Activated naive CD4-positive, alpha-beta T cell treated with Interleukin-2 at 50 U/mL for 16 hours (primary cell): ENCODE data around the gene CCDC68.

ENCODE experiments used
- DNase-seq: peaks from one replicate; pipeline ENCODE4 v3.0.0-alpha.2; 2020

The CCDC68 gene

GRCh38 chr18:54960197-54960596, 936 bp upstream of the CCDC68 start:
- DNase-seq: no peak

- no peak for DNase-seq
Measured at GRCh38 chr18:54957996-54958395, 1.3 kb downstream of the CCDC68 start.

- no peak for DNase-seq
Measured at GRCh38 chr18:54957296-54957832, 1.9 kb downstream of the CCDC68 start.

- no peak for DNase-seq
Measured at GRCh38 chr18:54956506-54956905, 2.8 kb downstream of the CCDC68 start.

- no peak for DNase-seq
Measured at GRCh38 chr18:54952026-54952425, 7.2 kb downstream of the CCDC68 start.

- peak; percentile 4 for DNase-seq
Measured at GRCh38 chr18:54950221-54950620, 9.0 kb downstream of the CCDC68 start.

GRCh38 chr18:54949588-54949987, 9.7 kb downstream of the CCDC68 start:
- no peak for DNase-seq

GRCh38 chr18:54948350-54948837, 10.9 kb downstream of the CCDC68 start:
- no peak for DNase-seq

GRCh38 chr18:54947091-54947490, 12.2 kb downstream of the CCDC68 start:
- no peak for DNase-seq

- DNase-seq: peak; percentile 4
Measured at GRCh38 chr18:54946149-54946581, 13.1 kb downstream of the CCDC68 start.

GRCh38 chr18:54945576-54946125, 13.6 kb downstream of the CCDC68 start:
- DNase-seq: no peak

GRCh38 chr18:54942569-54942968, 16.7 kb downstream of the CCDC68 start:
- DNase-seq: no peak

GRCh38 chr18:54942144-54942543, 17.1 kb downstream of the CCDC68 start:
- no peak for DNase-seq

- no peak for DNase-seq
Measured at GRCh38 chr18:54939361-54939917, 19.8 kb downstream of the CCDC68 start.

GRCh38 chr18:54938506-54938905, 20.8 kb downstream of the CCDC68 start:
- DNase-seq: no peak

- no peak for DNase-seq
Measured at GRCh38 chr18:54932472-54932871, 26.8 kb downstream of the CCDC68 start.

GRCh38 chr18:54931152-54931551, 28.1 kb downstream of the CCDC68 start:
- no peak for DNase-seq

- no peak for DNase-seq
Measured at GRCh38 chr18:54928236-54928635, 31.0 kb downstream of the CCDC68 start.

GRCh38 chr18:54926593-54927325, 32.5 kb downstream of the CCDC68 start:
- DNase-seq: no peak

- no peak for DNase-seq
Measured at GRCh38 chr18:54924948-54925347, 34.3 kb downstream of the CCDC68 start.

GRCh38 chr18:54923339-54923956, 35.8 kb downstream of the CCDC68 start:
- DNase-seq: no peak

- no peak for DNase-seq
Measured at GRCh38 chr18:54919412-54919811, 39.8 kb downstream of the CCDC68 start.

- no peak for DNase-seq
Measured at GRCh38 chr18:54918060-54918459, 41.2 kb downstream of the CCDC68 start.

- DNase-seq: no peak
Measured at GRCh38 chr18:54916507-54916906, 42.8 kb downstream of the CCDC68 start.
